ENCODE measurements around the gene CERS6. TPM values are rescaled to one million over a fixed set of nuclear protein-coding genes. Genes with fewer than 3 reads are reported as not detected.
A peak's percentile ranks its signal among the peaks of the same experiment; 100 is the strongest.

CERS6 gene
- polyA plus RNA-seq, 3 donors, result 7.6 to 17.7 (median 15.6) TPM

DNA sequence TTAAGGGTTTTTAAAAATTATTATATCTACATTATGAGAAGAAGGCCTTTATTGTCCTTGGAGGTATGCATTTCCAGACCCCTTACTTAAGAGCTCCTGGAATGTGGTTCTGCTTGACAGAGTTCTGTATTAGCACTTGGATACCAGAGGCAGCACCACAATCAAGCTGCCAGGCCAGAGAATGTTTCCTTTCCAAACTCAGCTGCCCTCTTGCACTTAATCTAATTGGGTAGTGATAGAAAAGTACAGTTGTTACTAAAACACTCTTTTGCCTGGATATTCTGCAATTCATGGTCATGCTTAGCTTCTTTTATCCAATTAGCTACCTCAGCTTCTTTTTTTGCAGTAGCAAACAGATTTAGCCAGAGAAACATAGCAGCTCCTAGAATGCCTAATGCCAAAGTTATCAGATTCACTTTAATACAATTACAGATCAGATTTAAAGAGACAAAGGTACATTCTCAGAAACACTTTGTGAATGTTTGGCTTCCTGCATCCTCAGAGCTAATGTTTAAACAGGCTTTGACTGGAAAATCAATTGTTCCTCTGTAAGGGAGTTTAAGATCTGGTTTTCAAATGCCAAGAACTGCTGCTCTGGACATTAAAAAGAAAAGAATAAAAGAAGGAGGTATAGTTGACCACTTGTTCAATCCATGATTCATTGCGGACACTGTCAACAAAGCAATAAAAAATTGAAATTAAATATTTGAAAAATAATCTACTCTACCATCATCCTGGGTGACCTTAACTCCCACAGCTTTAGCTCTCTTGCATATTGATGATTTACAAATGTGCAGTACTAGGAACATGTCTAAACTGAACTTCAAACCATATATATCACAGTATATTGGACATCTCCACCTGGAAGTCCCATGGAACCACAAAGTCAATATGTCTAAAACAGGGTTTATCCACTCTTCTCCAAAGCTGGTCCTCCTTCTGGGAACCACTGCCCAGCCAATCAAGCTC is 359.2 kb downstream of the CERS6 start:
- WGBS (ENCODE audit: insufficient coverage), result no CpG with 5 or more reads among the region's 1 CpG
- Mint-ChIP-seq H3K36me3 (no peaks in the 10 kb centered on the region), H3K9me3 (peaks cover 0 to 2% (median 0%) of the 10 kb centered on the region in 7 donors), H3K27me3 (ENCODE audit: low read depth in 3 of 3) (no peaks in the 10 kb centered on the region), H3K27ac (no peak overlapping the region), H3K4me1 (no peaks in the 10 kb centered on the region), H3K4me3 (no peak overlapping the region)
- Histone ChIP-seq H3K4me1 (ENCODE audit: control insufficient read depth in 1 of 2, insufficient read depth in 2 of 2, low read length in 2 of 2) (no peaks in the 10 kb centered on the region), H3K36me3 (replicated peaks in 1 of 2; ENCODE audit: control insufficient read depth in 1 of 2, insufficient read depth in 2 of 2, low read length in 2 of 2) (no peaks in the 10 kb centered on the region), H3K9me3 (replicated peaks in 1 of 2; ENCODE audit: control insufficient read depth in 1 of 2, insufficient read depth in 1 of 2, low read length in 2 of 2) (no peaks in the 10 kb centered on the region), H4K20me1 (ENCODE audit: insufficient read depth, low read length) (no peaks in the 10 kb centered on the region), H3K27ac (ENCODE audit: low read depth in 1 of 2, low read length in 2 of 2) (no peak overlapping the region), H3K4me2 (replicated peaks; ENCODE audit: extremely low read depth, low read length, poor library complexity, severe bottlenecking) (no peak overlapping the region), H3K27me3 (ENCODE audit: control insufficient read depth in 2 of 2, insufficient read depth in 2 of 2, low read length in 2 of 2) (no peaks in the 10 kb centered on the region), H3K79me2 (ENCODE audit: insufficient read depth, low read length) (no peaks in the 10 kb centered on the region), H3K4me3 (replicated peaks in 1 of 3; ENCODE audit: low read depth in 2 of 3, low read length in 3 of 3) (no peak overlapping the region), H2AFZ (ENCODE audit: insufficient read depth, low read depth, low read length, poor library complexity, severe bottlenecking) (no peak overlapping the region), H3K9ac (ENCODE audit: insufficient read depth, low read length, poor library complexity, severe bottlenecking) (no peak overlapping the region)
- DNase-seq, result no peak
- TF ChIP-seq, protein P1, sequence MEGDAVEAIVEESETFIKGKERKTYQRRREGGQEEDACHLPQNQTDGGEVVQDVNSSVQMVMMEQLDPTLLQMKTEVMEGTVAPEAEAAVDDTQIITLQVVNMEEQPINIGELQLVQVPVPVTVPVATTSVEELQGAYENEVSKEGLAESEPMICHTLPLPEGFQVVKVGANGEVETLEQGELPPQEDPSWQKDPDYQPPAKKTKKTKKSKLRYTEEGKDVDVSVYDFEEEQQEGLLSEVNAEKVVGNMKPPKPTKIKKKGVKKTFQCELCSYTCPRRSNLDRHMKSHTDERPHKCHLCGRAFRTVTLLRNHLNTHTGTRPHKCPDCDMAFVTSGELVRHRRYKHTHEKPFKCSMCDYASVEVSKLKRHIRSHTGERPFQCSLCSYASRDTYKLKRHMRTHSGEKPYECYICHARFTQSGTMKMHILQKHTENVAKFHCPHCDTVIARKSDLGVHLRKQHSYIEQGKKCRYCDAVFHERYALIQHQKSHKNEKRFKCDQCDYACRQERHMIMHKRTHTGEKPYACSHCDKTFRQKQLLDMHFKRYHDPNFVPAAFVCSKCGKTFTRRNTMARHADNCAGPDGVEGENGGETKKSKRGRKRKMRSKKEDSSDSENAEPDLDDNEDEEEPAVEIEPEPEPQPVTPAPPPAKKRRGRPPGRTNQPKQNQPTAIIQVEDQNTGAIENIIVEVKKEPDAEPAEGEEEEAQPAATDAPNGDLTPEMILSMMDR (IDR thresholded peaks at IDR 0.05), result no peak
- intact Hi-C loops (cut with micrococcal nuclease), result no loop called here

DNA sequence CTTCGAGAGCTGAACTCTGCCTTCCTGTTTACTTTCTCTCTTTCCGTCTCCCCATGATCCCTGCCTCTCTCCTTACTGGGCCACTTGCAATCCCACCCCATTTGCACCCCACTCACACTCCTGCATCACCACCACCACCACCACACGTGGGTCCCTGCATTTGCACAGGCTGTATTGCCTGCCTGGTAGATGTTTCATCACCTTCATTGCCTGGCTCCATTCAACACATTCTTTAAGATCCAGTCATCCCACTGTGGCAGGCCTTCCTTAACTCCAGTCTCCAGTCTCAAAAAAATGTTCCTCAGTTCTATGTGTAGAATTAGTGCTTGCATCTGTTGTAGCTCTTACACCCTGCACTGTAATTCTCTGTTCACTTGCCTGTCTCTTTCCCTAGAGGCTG is 360.3 kb downstream of the CERS6 start:
- H3K27ac Mint-ChIP-seq, result peak overlapping the region in 1 of 7 donors; percentile 36
- Histone ChIP-seq H3K9me3 (replicated peaks in 1 of 2; ENCODE audit: control insufficient read depth in 1 of 2, insufficient read depth in 1 of 2, low read length in 2 of 2) (no peaks in the 10 kb centered on the region), H3K4me2 (replicated peaks; ENCODE audit: extremely low read depth, low read length, poor library complexity, severe bottlenecking) (no peak overlapping the region), H3K27me3 (ENCODE audit: control insufficient read depth in 2 of 2, insufficient read depth in 2 of 2, low read length in 2 of 2) (no peaks in the 10 kb centered on the region), H3K9ac (ENCODE audit: insufficient read depth, low read length, poor library complexity, severe bottlenecking) (no peak overlapping the region), H3K4me3 (replicated peaks in 1 of 3; ENCODE audit: low read depth in 2 of 3, low read length in 3 of 3) (no peak overlapping the region), H3K27ac (ENCODE audit: low read depth in 1 of 2, low read length in 2 of 2) (no peak overlapping the region), H3K36me3 (replicated peaks in 1 of 2; ENCODE audit: control insufficient read depth in 1 of 2, insufficient read depth in 2 of 2, low read length in 2 of 2) (no peaks in the 10 kb centered on the region), H3K79me2 (ENCODE audit: insufficient read depth, low read length) (no peaks in the 10 kb centered on the region), H2AFZ (ENCODE audit: insufficient read depth, low read depth, low read length, poor library complexity, severe bottlenecking) (no peak overlapping the region), H3K4me1 (ENCODE audit: control insufficient read depth in 1 of 2, insufficient read depth in 2 of 2, low read length in 2 of 2) (no peaks in the 10 kb centered on the region), H4K20me1 (ENCODE audit: insufficient read depth, low read length) (no peaks in the 10 kb centered on the region)
- WGBS (ENCODE audit: insufficient coverage), result 100% methylated on average over 3 of the region's 3 CpGs
- DNase-seq, result no peak
- intact Hi-C loops (cut with micrococcal nuclease), result no loop called here
- H3K27me3 Mint-ChIP-seq (ENCODE audit: low read depth in 3 of 3), result no peaks in the 10 kb centered on the region
- H3K4me1 Mint-ChIP-seq, result no peaks in the 10 kb centered on the region
- TF ChIP-seq, protein P1 (IDR thresholded peaks at IDR 0.05), result no peak
- peaks cover 0 to 2% (median 0%) of the 10 kb centered on the region in 7 donors for H3K9me3 Mint-ChIP-seq
- H3K36me3 Mint-ChIP-seq, result no peaks in the 10 kb centered on the region
- no peak overlapping the region for H3K4me3 Mint-ChIP-seq
